T-helper 2 cell treated with Interferon-gamma antibody and Interleukin-4, amounts not matched to agents 5 μg/mL and 100 μg/mL, for 36 hours (primary cell): ENCODE results near the gene ARL6IP5.

Source experiments
- DNase-seq: peaks from one replicate; pipeline ENCODE4 v3.0.0; 2021; ENCODE audit warnings: low spot score
- H3K27ac Mint-ChIP-seq: one replicate; pipeline ENCODE4 v1.8.0; 2021; ENCODE audit warnings: mild to moderate bottlenecking, mixed read lengths
- H3K27me3 Mint-ChIP-seq: one replicate; pipeline ENCODE4 v1.8.0; 2021; ENCODE audit warnings: low read depth, mixed read lengths
- H3K36me3 Mint-ChIP-seq: one replicate; pipeline ENCODE4 v1.8.0; 2021; ENCODE audit warnings: low read depth, mixed read lengths
- H3K4me1 Mint-ChIP-seq: one replicate; pipeline ENCODE4 v1.8.0; 2021; ENCODE audit warnings: low read depth, mixed read lengths
- H3K4me3 Mint-ChIP-seq: one replicate; pipeline ENCODE4 v1.8.0; 2022; ENCODE audit warnings: mild to moderate bottlenecking, moderate library complexity, mixed read lengths
- H3K9me3 Mint-ChIP-seq: one replicate; pipeline ENCODE4 v1.8.0; 2021; ENCODE audit warnings: mixed read lengths

The ARL6IP5 gene

GRCh38 chr3:69137412-69137811 lies 52.7 kb downstream of the ARL6IP5 start:
- H3K4me3 Mint-ChIP-seq = no peak overlapping the region
- no peaks in the 10 kb centered on the region for H3K36me3 Mint-ChIP-seq
- no peaks in the 10 kb centered on the region for H3K9me3 Mint-ChIP-seq
- no peak for DNase-seq
- peaks cover 33% of the 10 kb centered on the region for H3K27me3 Mint-ChIP-seq
- no peak overlapping the region for H3K27ac Mint-ChIP-seq
- no peaks in the 10 kb centered on the region for H3K4me1 Mint-ChIP-seq

- Mint-ChIP-seq H3K36me3 (no peaks in the 10 kb centered on the region), H3K27ac (no peak overlapping the region), H3K4me3 (no peak overlapping the region), H3K4me1 (no peaks in the 10 kb centered on the region), H3K27me3 (peaks cover 32% of the 10 kb centered on the region), H3K9me3 (no peaks in the 10 kb centered on the region)
- no peak for DNase-seq
Observed at GRCh38 chr3:69141313-69141712, 56.6 kb downstream of the ARL6IP5 start.

- no peak for DNase-seq
- H3K4me3 Mint-ChIP-seq = no peak overlapping the region
- H3K36me3 Mint-ChIP-seq = no peaks in the 10 kb centered on the region
- H3K4me1 Mint-ChIP-seq = no peaks in the 10 kb centered on the region
- H3K9me3 Mint-ChIP-seq = no peaks in the 10 kb centered on the region
- H3K27me3 Mint-ChIP-seq = peaks cover 26% of the 10 kb centered on the region
- no peak overlapping the region for H3K27ac Mint-ChIP-seq
Observed at GRCh38 chr3:69142090-69142489, 57.4 kb downstream of the ARL6IP5 start.

GRCh38 chr3:69142797-69143454 lies 58.2 kb downstream of the ARL6IP5 start:
- Mint-ChIP-seq H3K27ac (no peak overlapping the region), H3K36me3 (no peaks in the 10 kb centered on the region)

GRCh38 chr3:69143612-69144011 lies 58.9 kb downstream of the ARL6IP5 start:
- Mint-ChIP-seq H3K27ac (no peak overlapping the region), H3K27me3 (peaks cover 21% of the 10 kb centered on the region), H3K4me3 (no peak overlapping the region), H3K4me1 (no peaks in the 10 kb centered on the region), H3K36me3 (no peaks in the 10 kb centered on the region), H3K9me3 (no peaks in the 10 kb centered on the region)
- no peak for DNase-seq

More at GRCh38 chr3:69142797-69143454, 58.2 kb downstream of the ARL6IP5 start:
- no peak for DNase-seq
- Mint-ChIP-seq H3K27me3 (peaks cover 24% of the 10 kb centered on the region), H3K4me3 (no peak overlapping the region), H3K9me3 (no peaks in the 10 kb centered on the region), H3K4me1 (no peaks in the 10 kb centered on the region)

GRCh38 chr3:69144631-69145245 lies 60.0 kb downstream of the ARL6IP5 start:
- Mint-ChIP-seq H3K9me3 (no peaks in the 10 kb centered on the region), H3K27ac (no peak overlapping the region), H3K4me1 (no peaks in the 10 kb centered on the region), H3K36me3 (no peaks in the 10 kb centered on the region), H3K27me3 (peaks cover 11% of the 10 kb centered on the region), H3K4me3 (no peak overlapping the region)
- no peak for DNase-seq

- H3K27me3 Mint-ChIP-seq = peaks cover 5% of the 10 kb centered on the region
- no peak for DNase-seq
- H3K27ac Mint-ChIP-seq = no peak overlapping the region
- no peak overlapping the region for H3K4me3 Mint-ChIP-seq
- H3K4me1 Mint-ChIP-seq = no peaks in the 10 kb centered on the region
- H3K36me3 Mint-ChIP-seq = no peaks in the 10 kb centered on the region
- no peaks in the 10 kb centered on the region for H3K9me3 Mint-ChIP-seq
Observed at GRCh38 chr3:69145688-69146087, 61.0 kb downstream of the ARL6IP5 start.

- Mint-ChIP-seq H3K36me3 (no peaks in the 10 kb centered on the region), H3K4me1 (no peaks in the 10 kb centered on the region), H3K4me3 (no peak overlapping the region), H3K27ac (no peak overlapping the region), H3K27me3 (peaks cover 15% of the 10 kb centered on the region), H3K9me3 (no peaks in the 10 kb centered on the region)
- no peak for DNase-seq
Observed at GRCh38 chr3:69149586-69149985, 64.8 kb downstream of the ARL6IP5 start.
